CD4-positive, alpha-beta T cell treated with Interleukin-2 at 100 ng/mL for 4 hours (primary cell): ENCODE results near the gene MPND.

ENCODE experiments used
- DNase-seq: peaks from one replicate; pipeline ENCODE4 v3.0.0-alpha.2; 2020; ENCODE audit warnings: low spot score

Gene MPND

GRCh38 chr19:4343370-4344307, at the start of gene MPND:
Gene MPND, plus strand, starts transcription at chr19:4343562. Its CDS starts 32 bp downstream, at chr19:4343594.
- DNase-seq, result peak; percentile 88

- no peak for DNase-seq
Observed at GRCh38 chr19:4294389-4294788, 49.0 kb upstream of the MPND start.

- no peak for DNase-seq
Observed at GRCh38 chr19:4295972-4296771, 47.2 kb upstream of the MPND start.

- DNase-seq, result no peak
Observed at GRCh38 chr19:4297901-4298809, 45.2 kb upstream of the MPND start.

GRCh38 chr19:4298810-4299550, 44.4 kb upstream of the MPND start:
- DNase-seq, result no peak

GRCh38 chr19:4300589-4300988, 42.8 kb upstream of the MPND start:
- no peak for DNase-seq

GRCh38 chr19:4301590-4302242, 41.6 kb upstream of the MPND start:
- DNase-seq, result no peak

GRCh38 chr19:4302243-4302640, 41.1 kb upstream of the MPND start, which contains the start of gene TMIGD2:
Gene TMIGD2, minus strand, starts transcription at chr19:4302389. Its CDS starts 4 bp downstream, at chr19:4302385.
- DNase-seq, result no peak

GRCh38 chr19:4303819-4304537, 39.4 kb upstream of the MPND start:
- no peak for DNase-seq

GRCh38 chr19:4304538-4305256, 38.7 kb upstream of the MPND start, which contains the start of gene FSD1:
Gene FSD1, plus strand, starts transcription at chr19:4304598. Its CDS starts 149 bp downstream, at chr19:4304747.
- peak; percentile 51 for DNase-seq

- no peak for DNase-seq
Observed at GRCh38 chr19:4305257-4305612, 38.1 kb upstream of the MPND start.

GRCh38 chr19:4305659-4306058, 37.7 kb upstream of the MPND start:
- no peak for DNase-seq

- DNase-seq, result no peak
Observed at GRCh38 chr19:4310247-4311121, 32.9 kb upstream of the MPND start.

- no peak for DNase-seq
Observed at GRCh38 chr19:4313847-4314490, 29.4 kb upstream of the MPND start.

- no peak for DNase-seq
Observed at GRCh38 chr19:4316956-4317355, 26.4 kb upstream of the MPND start.

- no peak for DNase-seq
Observed at GRCh38 chr19:4318460-4318859, 24.9 kb upstream of the MPND start.

GRCh38 chr19:4319067-4319718, 24.2 kb upstream of the MPND start:
- DNase-seq, result no peak
